K562 (cell line): Measurements from ENCODE around the gene HSPA1L. TPM values are rescaled to one million over a fixed set of nuclear protein-coding genes. Genes with fewer than 3 reads are reported as not detected.

ENCODE experiments used
- CCAR2 ChIP-seq: fragments of 200-400 bp; formaldehyde crosslinking; IDR thresholded peaks from 2 replicates; pipeline ENCODE4 v1.6.1; 2017; ENCODE audit warnings: mild to moderate bottlenecking, low read depth, low read length
- CCNT2 ChIP-seq: IDR thresholded peaks from 2 replicates; pipeline ENCODE4 v1.6.1; 2011; ENCODE audit warnings: borderline replicate concordance, low read depth, mild to moderate bottlenecking, moderate library complexity, mixed read lengths, low read length; ENCODE audit not compliant: insufficient read length; ENCODE audit errors: extremely low read depth
- HNRNPL ChIP-seq: fragments of 200-400 bp; formaldehyde crosslinking; IDR thresholded peaks from 2 replicates; pipeline ENCODE4 v1.6.1; 2017; ENCODE audit warnings: low read depth, mild to moderate bottlenecking, low read length
- ID3 ChIP-seq, 2 experiments: fragments of 250-450 bp in 1 of 2; fragments of 450-650 bp in 1 of 2; sonication (Bioruptor Pico) in 1 of 2; IDR thresholded peaks; 2 replicates each; pipeline versions ENCODE4 v1.6.1 to v1.8.0; 2016 to 2021; ENCODE audit warnings: mild to moderate bottlenecking in 2 of 2, moderate library complexity in 2 of 2, missing compliant biosample characterization in 1 of 2, missing genetic modification characterization in 1 of 2
- KLF6 ChIP-seq: fragments of 250-450 bp; sonication (Bioruptor Pico); IDR thresholded peaks from 2 replicates; pipeline ENCODE4 v1.4.0; 2020; ENCODE audit warnings: mild to moderate bottlenecking, moderate library complexity, borderline replicate concordance
- PHF20 ChIP-seq: fragments of 450-650 bp; IDR thresholded peaks from 2 replicates; pipeline ENCODE4 v1.6.1; 2018; ENCODE audit not compliant: partially characterized antibody
- SREBF2 ChIP-seq: sonication (generic); formaldehyde crosslinking; IDR thresholded peaks from 2 replicates; pipeline ENCODE4 v1.4.0; 2020; ENCODE audit warnings: mild to moderate bottlenecking, missing genetic modification reagents
- SRSF3 ChIP-seq: fragments of 200-400 bp; formaldehyde crosslinking; IDR thresholded peaks from 2 replicates; pipeline ENCODE4 v1.6.1; 2016; ENCODE audit warnings: mild to moderate bottlenecking, low read length, moderate library complexity; ENCODE audit not compliant: insufficient read depth
- THRB ChIP-seq: fragments of 450-650 bp; formaldehyde crosslinking; conservative IDR thresholded peaks from 2 replicates; pipeline ENCODE4 v1.4.0; 2022; ENCODE audit warnings: mild to moderate bottlenecking, missing genetic modification characterization
- ZBTB40 ChIP-seq, 2 experiments: fragments of 450-650 bp in 1 of 2; sonication (generic) in 1 of 2; formaldehyde crosslinking in 1 of 2; IDR thresholded peaks; 2 replicates each; pipeline versions ENCODE4 v1.7.1 to v1.9.0; 2016 to 2022; ENCODE audit warnings: inconsistent platforms in 1 of 2, mild to moderate bottlenecking in 1 of 2, missing genetic modification reagents in 1 of 2
- ZBTB5 ChIP-seq: fragments of 450-650 bp; IDR thresholded peaks from 2 replicates; pipeline ENCODE4 v1.6.1; 2017; ENCODE audit warnings: antibody characterized with exemption
- ZNF695 ChIP-seq: fragments of 450-650 bp; formaldehyde crosslinking; IDR thresholded peaks from 2 replicates; pipeline ENCODE4 v1.4.0; 2020; ENCODE audit warnings: mild to moderate bottlenecking, moderate library complexity
- polyA plus RNA-seq, 8 experiments: library from polyadenylated mRNA; depleted of rRNA in 4 of 8; stranded (reverse) in 5 of 8; unstranded in 3 of 8; fragments of >200 nt; fragmentation: Nextera tagmentation in 2 of 8; fragmentation: Illumina TruSeq in 1 of 8; extraction: Ambion mirVana in 2 of 8; extraction: Trizol in 1 of 8; gene quantifications; 2 replicates each; pipeline versions ENCODE4 v1.2.1 to v1.2.3, GENCODE V29; 2011 to 2014; ENCODE audit warnings: inconsistent platforms in 1 of 8, missing spikeins in 1 of 8
- total RNA-seq, 7 experiments: library from RNA; depleted of rRNA in 6 of 7; stranded (reverse); fragments of >200 nt in 6 of 7; fragmentation: Illumina TruSeq in 2 of 7; extraction: Trizol in 2 of 7; gene quantifications; 2 replicates each; pipeline versions ENCODE4 v1.2.1 to v1.2.3, GENCODE V29; 2011 to 2021; ENCODE audit warnings: low replicate concordance in 1 of 7

Gene HSPA1L
- total and polyA plus RNA-seq, 9 of the 15 experiments (the other 6 are each of a cell fraction or from before 2014, with no cell fraction given): 0.14 to 2.1 (median 1.3) TPM

GRCh38 chr6:31822036-31822821 is 7.1 kb upstream of the HSPA1L start (continued):
- TF ChIP-seq ZBTB40 (IDR thresholded peaks at IDR 0.05): no peak
- TF ChIP-seq ZBTB40 (CRISPR knock-in tag; IDR thresholded peaks at IDR 0.05): no peak
- TF ChIP-seq KLF6 (CRISPR knock-in tag): peak; percentile 68; the same call in 1 of the 2 replicates
- no peak for TF ChIP-seq PHF20
- no peak for TF ChIP-seq HNRNPL
- 0 out of 2 replicates have a peak, but pooled peaks have one; percentile 3 for TF ChIP-seq ZNF695
- TF ChIP-seq THRB (CRISPR knock-in tag): peak; percentile 74; the same call in 1 of the 2 replicates
- no peak for TF ChIP-seq ID3 (CRISPR knock-in tag; IDR thresholded peaks at IDR 0.05)
- peak; percentile 72; the same call in 1 of the 2 replicates for TF ChIP-seq ID3 (tag; IDR thresholded peaks at IDR 0.05)
- TF ChIP-seq SRSF3: 0 out of 2 replicates have a peak, but pooled peaks have one; percentile 32
- TF ChIP-seq CCAR2: peak; percentile 73; the same call in 1 of the 2 replicates
- 0 out of 2 replicates have a peak, but pooled peaks have one; percentile 42 for TF ChIP-seq SREBF2 (CRISPR knock-in tag)
- TF ChIP-seq CCNT2: no peak
- TF ChIP-seq ZBTB5: no peak
